K562 (cell line): ENCODE measurements around the gene ADAM15. TPM values are rescaled to one million over a fixed set of nuclear protein-coding genes. Genes with fewer than 3 reads are reported as not detected.

Source experiments
- ATAC-seq: fragments of 200-7000 bp; cut with Tn5 transposase; 3 replicates; pipeline ENCODE4 v1.9.1; 2020; ENCODE audit warnings: moderate library complexity
- BruUV-seq: library from RNA; stranded (reverse); fragments of 400-500 nt; replicated peaks from 2 replicates; lab custom pipeline; 2021; lab: Mats Ljungman, UMichigan
- CTCF ChIA-PET: fragments of 300-600 bp; formaldehyde crosslinking; extraction: SDS; loops from one replicate; lab custom pipeline; 2021; ENCODE audit warnings: low intra/inter-chr PET ratio; lab: Yijun Ruan, JAX
- POLR2A ChIA-PET: fragments of 300-600, 350-650 bp; sonication (Branson Sonifier 250); formaldehyde crosslinking; extraction: SDS; loops from one replicate; lab custom pipeline; 2021; ENCODE audit warnings: antibody characterized with exemption, inconsistent platforms; lab: Yijun Ruan, JAX
- DNase-seq, 4 experiments: peaks; one replicate each; pipeline versions ENCODE4 v3.0.0 to v3.0.0-alpha.2; 2011 to 2018; ENCODE audit warnings: low spot score in 3 of 4, mixed read lengths in 3 of 4; ENCODE audit errors: extremely low read depth in 1 of 4
- FAIRE-seq: peaks from 2 replicates; lab custom pipeline; 2011; peaks lifted over from hg19 to GRCh38; lab: Jason Lieb, UNC
- H2AFZ ChIP-seq: 2 replicates; pipeline ENCODE4 v1.6.0; 2011; ENCODE audit warnings: low read depth, low read length, control low read depth, inconsistent platforms
- H3K27ac ChIP-seq: fragments of 200-600 bp; 3 replicates; pipeline ENCODE4 v1.8.0; 2011; ENCODE audit warnings: low read depth, mild to moderate bottlenecking, control low read depth, inconsistent platforms, low read length, moderate library complexity, mixed read lengths; ENCODE audit errors: extremely low read depth
- H3K27me3 ChIP-seq, 2 experiments: fragments of 300-600 bp in 1 of 2; 2 replicates in 1 of 2; 3 replicates in 1 of 2; pipeline versions ENCODE4 v1.6.0 to v1.8.0; 2011; ENCODE audit warnings: inconsistent platforms in 2 of 2, low read length in 2 of 2, mild to moderate bottlenecking in 1 of 2, mixed read lengths in 1 of 2, moderate library complexity in 1 of 2; ENCODE audit not compliant: control insufficient read depth in 2 of 2, insufficient read depth in 2 of 2
- H3K36me3 ChIP-seq: fragments of 300-600 bp; 3 replicates; pipeline ENCODE4 v1.8.0; 2011; ENCODE audit warnings: mild to moderate bottlenecking, low read length, inconsistent platforms; ENCODE audit not compliant: control insufficient read depth, insufficient read depth
- H3K4me1 ChIP-seq, 2 experiments: fragments of 200-600 bp in 1 of 2; replicated peaks in 1 of 2; 2 replicates in 1 of 2; 3 replicates in 1 of 2; pipeline versions ENCODE4 v1.5.1 to v1.8.0; 2011; ENCODE audit warnings: inconsistent platforms in 2 of 2, low read length in 2 of 2, mild to moderate bottlenecking in 1 of 2, mixed read lengths in 1 of 2, moderate library complexity in 1 of 2; ENCODE audit not compliant: control insufficient read depth in 2 of 2, insufficient read depth in 2 of 2
- H3K4me2 ChIP-seq: 2 replicates; pipeline ENCODE4 v1.6.1; 2011; ENCODE audit warnings: low read length, control low read depth, inconsistent platforms, mixed read lengths; ENCODE audit not compliant: insufficient read depth
- H3K4me3 ChIP-seq: fragments of 200-600 bp; sonication (generic), shearing (Covaris generic); 2 replicates; pipeline ENCODE4 v1.5.1; 2016; ENCODE audit warnings: control low read depth, inconsistent platforms
- H3K79me2 ChIP-seq: fragments of 200-600 bp; 3 replicates; pipeline ENCODE4 v1.8.0; 2011; ENCODE audit warnings: low read length, inconsistent platforms; ENCODE audit not compliant: control insufficient read depth, insufficient read depth
- H3K9ac ChIP-seq, 2 experiments: 2 replicates each; pipeline versions ENCODE4 v1.6.0 to v1.6.1; 2011; ENCODE audit warnings: low read depth in 2 of 2, low read length in 2 of 2, control low read depth in 1 of 2, inconsistent platforms in 1 of 2, mild to moderate bottlenecking in 1 of 2, mixed read lengths in 1 of 2; ENCODE audit not compliant: insufficient read depth in 1 of 2
- H3K9me1 ChIP-seq: one replicate; pipeline ENCODE4 v1.6.0; 2011; ENCODE audit warnings: inconsistent platforms, mild to moderate bottlenecking, low read length, moderate library complexity; ENCODE audit not compliant: control insufficient read depth, insufficient read depth
- H3K9me3 ChIP-seq: replicated peaks from 2 replicates; pipeline ENCODE4 v1.5.1; 2011; ENCODE audit warnings: low read depth, low read length, inconsistent platforms; ENCODE audit not compliant: control insufficient read depth, insufficient read depth
- H4K20me1 ChIP-seq: replicated peaks from 2 replicates; pipeline ENCODE4 v1.6.1; 2011; ENCODE audit warnings: low read length, inconsistent platforms, mixed read lengths; ENCODE audit not compliant: control insufficient read depth, insufficient read depth
- EP300 ChIP-seq: IDR thresholded peaks from 2 replicates; pipeline ENCODE4 v1.6.1; 2012; ENCODE audit warnings: low read length, improper control_type of control experiment
- JUN ChIP-seq, 2 experiments: sonication (generic) in 1 of 2; formaldehyde crosslinking in 1 of 2; IDR thresholded peaks; 2 replicates each; pipeline versions ENCODE4 v1.6.1 to v1.8.0; 2012 to 2022; ENCODE audit warnings: borderline replicate concordance in 2 of 2, mild to moderate bottlenecking in 2 of 2, improper control_type of control experiment in 1 of 2, low read depth in 1 of 2, low read length in 1 of 2, missing genetic modification reagents in 1 of 2
- KAT7 ChIP-seq: sonication (generic); formaldehyde crosslinking; IDR thresholded peaks from 2 replicates; pipeline ENCODE4 v1.8.0; 2022; ENCODE audit warnings: missing genetic modification reagents, mild to moderate bottlenecking, borderline replicate concordance
- KAT8 ChIP-seq: fragments of 450-650 bp; IDR thresholded peaks from 2 replicates; pipeline ENCODE4 v1.6.1; 2016; ENCODE audit warnings: low read depth, mild to moderate bottlenecking
- KDM5B ChIP-seq: fragments of 200-600 bp; sonication (generic); IDR thresholded peaks from 2 replicates; pipeline ENCODE4 v1.6.1; 2012; ENCODE audit warnings: low read depth, mild to moderate bottlenecking, moderate library complexity, low read length, control low read depth, inconsistent platforms; ENCODE audit not compliant: insufficient replicate concordance
- MYNN ChIP-seq, 2 experiments: sonication (generic); formaldehyde crosslinking in 1 of 2; IDR thresholded peaks; 2 replicates each; pipeline versions ENCODE4 v1.5.0 to v1.6.1; 2016 to 2020; ENCODE audit warnings: antibody characterized with exemption in 1 of 2, missing genetic modification reagents in 1 of 2
- NFRKB ChIP-seq: fragments of 450-650 bp; IDR thresholded peaks from 2 replicates; pipeline ENCODE4 v1.6.1; 2016; ENCODE audit warnings: low read depth
- POLR3G ChIP-seq: IDR thresholded peaks from 2 replicates; pipeline ENCODE4 v1.6.1; 2011; ENCODE audit not compliant: insufficient read length, insufficient replicate concordance; ENCODE audit errors: extremely low read depth
- TAF1 ChIP-seq: IDR thresholded peaks from 2 replicates; pipeline ENCODE4 v1.6.1; 2011; ENCODE audit warnings: mild to moderate bottlenecking, low read length, moderate library complexity; ENCODE audit not compliant: insufficient read depth, control insufficient read depth, severe bottlenecking; ENCODE audit errors: extremely low read depth
- TRIM28 ChIP-seq: fragments of 450-650 bp; IDR thresholded peaks from 2 replicates; pipeline ENCODE4 v1.6.1; 2017
- ZBTB26 ChIP-seq: fragments of 450-650 bp; formaldehyde crosslinking; IDR thresholded peaks from 2 replicates; pipeline ENCODE4 v1.4.0; 2022; ENCODE audit warnings: missing genetic modification characterization
- ZNF121 ChIP-seq: sonication (generic); formaldehyde crosslinking; conservative IDR thresholded peaks from 2 replicates; pipeline ENCODE4 v1.8.0; 2022; ENCODE audit warnings: missing genetic modification reagents
- ZNF232 ChIP-seq: sonication (generic); formaldehyde crosslinking; IDR thresholded peaks from 2 replicates; pipeline ENCODE4 v1.8.0; 2022; ENCODE audit warnings: mild to moderate bottlenecking, missing genetic modification reagents
- WGBS: fragments of 100-300 bp; shearing (Covaris generic); methylation state at CpG from one replicate; pipeline ENCODE4 v1.1.6; 2016; ENCODE audit warnings: low coverage, mixed read lengths; ENCODE audit not compliant: insufficient coverage; ENCODE audit errors: missing lambda C conversion rate; 5-methylcytosine and 5-hydroxymethylcytosine counted together
- in situ Hi-C: fragments of 300-500 bp; cut with MboI; formaldehyde crosslinking; loops from 4 replicates; pipeline ENCODE4 v1.15.0; 2018; ENCODE audit warnings: inconsistent platforms, mixed read lengths
- intact Hi-C: fragments of 100-400 bp; cut with micrococcal nuclease; formaldehyde crosslinking; loops from 2 replicates; pipeline ENCODE4 v1.14.2; 2022
- polyA plus RNA-seq, 8 experiments: library from polyadenylated mRNA; depleted of rRNA in 4 of 8; stranded (reverse) in 5 of 8; unstranded in 3 of 8; fragments of >200 nt; fragmentation: Nextera tagmentation in 2 of 8; fragmentation: Illumina TruSeq in 1 of 8; extraction: Ambion mirVana in 2 of 8; extraction: Trizol in 1 of 8; gene quantifications; 2 replicates each; pipeline versions ENCODE4 v1.2.1 to v1.2.3, GENCODE V29; 2011 to 2014; ENCODE audit warnings: inconsistent platforms in 1 of 8, missing spikeins in 1 of 8
- total RNA-seq, 7 experiments: library from RNA; depleted of rRNA in 6 of 7; stranded (reverse); fragments of >200 nt in 6 of 7; fragmentation: Illumina TruSeq in 2 of 7; extraction: Trizol in 2 of 7; gene quantifications; 2 replicates each; pipeline versions ENCODE4 v1.2.1 to v1.2.3, GENCODE V29; 2011 to 2021; ENCODE audit warnings: low replicate concordance in 1 of 7
- TF ChIP-seq, protein P1 (sequence below), 2 experiments: IDR thresholded peaks; 2 replicates each; pipeline ENCODE4 v1.6.1; 2011; ENCODE audit warnings: borderline replicate concordance in 1 of 2, control low read depth in 1 of 2, low read depth in 1 of 2, low read length in 1 of 2, mild to moderate bottlenecking in 1 of 2, mixed read lengths in 1 of 2, moderate library complexity in 1 of 2; ENCODE audit not compliant: insufficient read depth in 1 of 2, insufficient read length in 1 of 2, poor library complexity in 1 of 2, severe bottlenecking in 1 of 2; ENCODE audit errors: extremely low read depth in 1 of 2
- TF ChIP-seq, protein P2 (sequence below): fragments of 250-450 bp; sonication (Bioruptor Pico); IDR thresholded peaks from 2 replicates; pipeline ENCODE4 v1.5.0; 2021
- TF ChIP-seq, protein P3 (sequence below): sonication (generic); formaldehyde crosslinking; IDR thresholded peaks from 2 replicates; pipeline ENCODE4 v1.9.0; 2022; ENCODE audit warnings: mild to moderate bottlenecking, missing genetic modification reagents

Gene ADAM15
- total and polyA plus RNA-seq, 9 of the 15 experiments (the other 6 are each of a cell fraction or from before 2014, with no cell fraction given), result 0.69 to 72.3 (median 32.8) TPM

- ChIA-PET CTCF (no interaction called here), POLR2A (interaction anchor here (0.6 to 2.1 kb wide), 4 partner anchors 17 to 494 kb away, joined by 3 to 5 read pairs (median 3); no protein-coding TSS in a partner anchor)
- Histone ChIP-seq H3K79me2 (no peaks in the 10 kb centered on the region), H3K4me1 (peaks cover 8 to 22% of the 10 kb centered on the region in 2 experiments; a peak in 4 of 5 replicates), H3K36me3 (no peaks in the 10 kb centered on the region), H3K9ac (peak overlapping the region in 1 of 2 experiments; percentile 86; a peak in 2 of 4 replicates), H2AFZ (no peak overlapping the region), H3K27me3 (no peaks in the 10 kb centered on the region; a peak in 2 of 5 replicates), H4K20me1 (peaks cover 6% of the 10 kb centered on the region; the same call in 1 of the 2 replicates), H3K9me3 (no peaks in the 10 kb centered on the region), H3K4me3 (no peak overlapping the region), H3K4me2 (no peak overlapping the region), H3K27ac (no peak overlapping the region), H3K9me1 (peaks cover 4% of the 10 kb centered on the region)
- FAIRE-seq (no peak), DNase-seq (no peak), ATAC-seq (no peak)
- in situ Hi-C loops (no loop called here), intact Hi-C loops (no loop called here)
- 35% methylated on average over 8 of the region's 12 CpGs for WGBS
- no TSS peak for BruUV-seq
- no peak for TF ChIP-seq KAT8
- no peak for TF ChIP-seq EP300
- TF ChIP-seq ZBTB26, result no peak
- TF ChIP-seq ZNF121, result no peak
- TF ChIP-seq JUN (IDR thresholded peaks at IDR 0.05; ENCODE audit: borderline replicate concordance, low read depth, low read length), result no peak
- TF ChIP-seq JUN (CRISPR knock-in tag; IDR thresholded peaks at IDR 0.05; ENCODE audit: borderline replicate concordance), result no peak
- no peak for TF ChIP-seq KAT7 (CRISPR knock-in tag)
- TF ChIP-seq, protein P1, sequence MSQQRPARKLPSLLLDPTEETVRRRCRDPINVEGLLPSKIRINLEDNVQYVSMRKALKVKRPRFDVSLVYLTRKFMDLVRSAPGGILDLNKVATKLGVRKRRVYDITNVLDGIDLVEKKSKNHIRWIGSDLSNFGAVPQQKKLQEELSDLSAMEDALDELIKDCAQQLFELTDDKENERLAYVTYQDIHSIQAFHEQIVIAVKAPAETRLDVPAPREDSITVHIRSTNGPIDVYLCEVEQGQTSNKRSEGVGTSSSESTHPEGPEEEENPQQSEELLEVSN (IDR thresholded peaks at IDR 0.05; ENCODE audit: borderline replicate concordance in 1 of 2, extremely low read depth in 1 of 2, insufficient read depth in 1 of 2, insufficient read length in 1 of 2, low read depth in 1 of 2, low read length in 1 of 2, poor library complexity in 1 of 2, severe bottlenecking in 1 of 2), result peak in 1 of 2 experiments; percentile 45
- TF ChIP-seq TAF1, result no peak
- no peak for TF ChIP-seq KDM5B
- no peak for TF ChIP-seq TRIM28
- no peak for TF ChIP-seq ZNF232 (CRISPR knock-in tag)
- no peak for TF ChIP-seq POLR3G
- no peak for TF ChIP-seq NFRKB
- TF ChIP-seq, protein P2, sequence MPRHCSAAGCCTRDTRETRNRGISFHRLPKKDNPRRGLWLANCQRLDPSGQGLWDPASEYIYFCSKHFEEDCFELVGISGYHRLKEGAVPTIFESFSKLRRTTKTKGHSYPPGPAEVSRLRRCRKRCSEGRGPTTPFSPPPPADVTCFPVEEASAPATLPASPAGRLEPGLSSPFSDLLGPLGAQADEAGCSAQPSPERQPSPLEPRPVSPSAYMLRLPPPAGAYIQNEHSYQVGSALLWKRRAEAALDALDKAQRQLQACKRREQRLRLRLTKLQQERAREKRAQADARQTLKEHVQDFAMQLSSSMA (CRISPR knock-in tag), result no peak
- TF ChIP-seq MYNN (IDR thresholded peaks at IDR 0.05), result no peak
- no peak for TF ChIP-seq MYNN (CRISPR knock-in tag; IDR thresholded peaks at IDR 0.05)
- TF ChIP-seq, protein P3, sequence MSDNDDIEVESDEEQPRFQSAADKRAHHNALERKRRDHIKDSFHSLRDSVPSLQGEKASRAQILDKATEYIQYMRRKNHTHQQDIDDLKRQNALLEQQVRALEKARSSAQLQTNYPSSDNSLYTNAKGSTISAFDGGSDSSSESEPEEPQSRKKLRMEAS (CRISPR knock-in tag), result peak; percentile 63
Measured at GRCh38 chr1:155043301-155043702, 7.8 kb upstream of the ADAM15 start.
